Effector memory CD4-positive, alpha-beta T cell (primary cell): ENCODE results near the gene POPDC2.

Experiments
- DNase-seq, 3 donors: peaks; one replicate each; pipeline ENCODE4 v3.0.0-alpha.2; 2020
- H3K27ac ChIP-seq: 2 replicates; pipeline ENCODE4 v1.7.0; 2013; ENCODE audit warnings: mild to moderate bottlenecking, low read length, moderate library complexity; ENCODE audit not compliant: insufficient read depth, poor library complexity, severe bottlenecking
- H3K27me3 ChIP-seq: replicated peaks from 2 replicates; pipeline ENCODE4 v1.7.0; 2013; ENCODE audit warnings: mild to moderate bottlenecking, low read length; ENCODE audit not compliant: insufficient read depth, control insufficient read depth, poor library complexity, severe bottlenecking
- H3K36me3 ChIP-seq: 2 replicates; pipeline ENCODE4 v1.7.0; 2013; ENCODE audit warnings: mild to moderate bottlenecking, low read length, moderate library complexity; ENCODE audit not compliant: control insufficient read depth, insufficient read depth
- H3K4me1 ChIP-seq: 2 replicates; pipeline ENCODE4 v1.7.0; 2013; ENCODE audit warnings: low read length, mild to moderate bottlenecking; ENCODE audit not compliant: control insufficient read depth, insufficient read depth, poor library complexity, severe bottlenecking
- H3K4me3 ChIP-seq: 2 replicates; pipeline ENCODE4 v1.7.0; 2013; ENCODE audit warnings: low read length, low read depth, mild to moderate bottlenecking; ENCODE audit not compliant: insufficient read depth, poor library complexity, severe bottlenecking
- H3K9me3 ChIP-seq: 2 replicates; pipeline ENCODE4 v1.7.0; 2013; ENCODE audit warnings: mild to moderate bottlenecking, low read length, moderate library complexity; ENCODE audit not compliant: control insufficient read depth
- total RNA-seq, 3 donors: gene quantifications; one replicate each; lab custom pipeline; 2026; lab: John Stamatoyannopoulos, UW

Gene POPDC2
- 1.4 to 3.1 (median 3.0) reads per million in 3 donors for total RNA-seq

GRCh38 chr3:119660474-119661440, at the start of gene POPDC2:
TSS of gene POPDC2 (minus strand) at chr3:119660589. CDS start at chr3:119660423, 166 bp downstream.
- Histone ChIP-seq H3K27me3 (no peaks in the 10 kb centered on the region), H3K4me3 (no peak within 1 kb of the TSS), H3K27ac (no peak within 1 kb of the TSS), H3K9me3 (no peaks in the 10 kb centered on the region), H3K4me1 (no peaks in the 10 kb centered on the region), H3K36me3 (peaks cover 4% of the 10 kb centered on the region)
- no peak for DNase-seq

GRCh38 chr3:119703820-119704531, 43.6 kb upstream of the POPDC2 start:
- H3K27ac ChIP-seq = no peak overlapping the region
- no peak for DNase-seq
- peaks cover 4% of the 10 kb centered on the region for H3K4me1 ChIP-seq
- no peaks in the 10 kb centered on the region for H3K9me3 ChIP-seq
- no peak overlapping the region for H3K4me3 ChIP-seq
- no peaks in the 10 kb centered on the region for H3K27me3 ChIP-seq
- H3K36me3 ChIP-seq = no peaks in the 10 kb centered on the region

GRCh38 chr3:119702530-119703527, 42.4 kb upstream of the POPDC2 start, which contains the start of gene CFAP91:
TSS of gene CFAP91 (plus strand) at chr3:119703022. CDS start at chr3:119703099, 77 bp downstream.
- DNase-seq = peak; percentile 75 to 85 (median 82)
- Histone ChIP-seq H3K36me3 (no peaks in the 10 kb centered on the region), H3K4me1 (peaks cover 4% of the 10 kb centered on the region), H3K4me3 (peak within 1 kb of the TSS; percentile 67), H3K27me3 (no peaks in the 10 kb centered on the region), H3K27ac (peak within 1 kb of the TSS; percentile 2), H3K9me3 (no peaks in the 10 kb centered on the region)

DNA sequence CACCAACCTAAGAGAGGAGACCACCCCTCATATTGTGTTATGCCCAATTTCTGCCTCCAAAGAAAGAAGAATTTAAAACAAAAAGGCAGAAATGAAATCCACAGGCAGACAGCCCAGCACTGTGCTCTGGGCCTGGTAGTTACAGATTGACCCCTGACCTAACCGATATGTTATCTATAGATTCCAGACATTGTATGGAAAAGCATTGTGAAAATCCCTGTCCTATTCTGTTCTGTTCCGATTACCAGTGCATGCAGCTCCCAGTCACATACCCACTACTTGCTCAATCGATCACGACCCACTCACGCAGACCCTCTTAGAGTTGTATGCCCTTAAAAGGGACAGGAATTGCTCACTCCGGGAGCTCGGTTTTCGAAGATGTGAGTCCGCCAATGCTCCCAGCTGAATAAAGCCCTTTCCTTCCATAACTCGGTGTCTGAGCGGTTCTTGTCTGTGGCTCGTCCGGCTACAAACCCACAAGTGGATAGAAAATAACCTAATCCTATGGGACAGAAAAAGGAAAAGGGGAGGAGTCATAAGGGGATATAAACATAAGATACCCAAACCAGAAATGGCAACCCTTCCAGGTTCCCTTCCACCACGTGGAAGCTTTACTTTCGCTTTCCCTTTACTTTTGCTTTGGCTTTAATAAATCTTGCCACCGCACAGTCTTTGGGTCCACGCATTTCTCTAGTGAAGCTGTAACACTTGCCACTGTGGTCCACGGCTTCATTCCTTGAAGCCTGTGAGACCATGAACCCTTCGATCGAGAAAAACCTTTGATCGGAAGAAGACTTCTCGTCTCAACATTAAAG, 40.7 kb upstream of the POPDC2 start:
- Histone ChIP-seq H3K4me1 (peaks cover 4% of the 10 kb centered on the region), H3K36me3 (no peaks in the 10 kb centered on the region), H3K27me3 (no peaks in the 10 kb centered on the region), H3K4me3 (no peak overlapping the region), H3K27ac (peak overlapping the region; percentile 13), H3K9me3 (no peaks in the 10 kb centered on the region)
- no peak for DNase-seq

GRCh38 chr3:119700269-119700919, 40.0 kb upstream of the POPDC2 start:
- H3K4me3 ChIP-seq = no peak overlapping the region
- no peaks in the 10 kb centered on the region for H3K9me3 ChIP-seq
- H3K27me3 ChIP-seq = no peaks in the 10 kb centered on the region
- H3K36me3 ChIP-seq = no peaks in the 10 kb centered on the region
- H3K27ac ChIP-seq = peak overlapping the region; percentile 37
- peak in 2 of 3 donors; percentile 10 to 32 for DNase-seq
- H3K4me1 ChIP-seq = peaks cover 4% of the 10 kb centered on the region

GRCh38 chr3:119697394-119697793, 37.0 kb upstream of the POPDC2 start:
- Histone ChIP-seq H3K27me3 (no peaks in the 10 kb centered on the region), H3K27ac (no peak overlapping the region), H3K4me3 (no peak overlapping the region), H3K36me3 (no peaks in the 10 kb centered on the region), H3K9me3 (no peaks in the 10 kb centered on the region), H3K4me1 (peaks cover 1% of the 10 kb centered on the region)
- DNase-seq = no peak

DNA sequence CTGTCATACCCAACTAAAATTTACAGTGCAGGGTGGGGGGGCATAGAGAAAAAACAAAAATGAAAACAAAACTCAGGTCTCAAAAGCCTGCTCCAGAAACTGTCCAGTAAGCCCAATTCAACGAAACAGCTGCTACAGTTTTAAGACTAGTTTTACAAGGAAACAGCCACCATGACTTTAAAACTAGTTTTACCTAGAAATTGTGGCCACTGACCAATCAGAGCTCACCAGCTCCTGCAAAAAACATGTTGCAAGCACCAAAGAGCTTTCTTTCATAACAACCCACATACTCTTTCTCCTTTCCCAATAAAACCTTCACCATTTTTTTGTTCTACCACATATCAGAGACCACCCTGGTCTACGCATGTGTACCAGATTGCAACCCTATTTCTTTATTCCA, 35.1 kb upstream of the POPDC2 start:
- no peaks in the 10 kb centered on the region for H3K9me3 ChIP-seq
- H3K4me3 ChIP-seq = no peak overlapping the region
- DNase-seq = no peak
- H3K27ac ChIP-seq = no peak overlapping the region
- H3K36me3 ChIP-seq = no peaks in the 10 kb centered on the region
- no peaks in the 10 kb centered on the region for H3K27me3 ChIP-seq
- H3K4me1 ChIP-seq = no peaks in the 10 kb centered on the region

DNA sequence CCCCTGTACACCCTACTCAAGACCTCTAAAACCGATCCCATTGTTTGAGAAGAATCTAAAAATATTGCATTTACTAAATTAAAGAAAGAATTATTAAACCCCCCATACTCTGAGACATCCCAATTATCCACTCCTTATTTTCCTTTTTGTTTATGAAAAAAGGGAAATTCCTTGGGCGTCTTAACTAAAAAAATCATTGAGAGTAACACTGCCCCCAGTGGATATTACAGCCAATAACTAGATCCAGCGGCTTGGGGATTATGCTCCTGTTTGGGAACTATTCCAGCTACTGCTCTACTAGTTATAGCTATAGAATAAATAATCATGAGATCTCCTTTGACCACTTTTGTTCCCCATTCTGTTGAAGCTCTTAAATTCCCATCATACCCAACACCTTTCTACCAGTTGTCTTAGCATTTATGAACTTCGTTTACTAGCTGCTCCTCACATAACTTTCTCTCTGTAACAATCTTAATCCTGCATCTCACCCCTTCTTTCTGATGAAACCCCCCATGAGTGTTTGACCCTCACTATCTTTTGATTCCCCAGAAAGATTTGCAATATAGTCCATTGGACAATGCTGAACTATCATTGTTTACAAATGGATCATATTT, 29.8 kb upstream of the POPDC2 start:
- no peak overlapping the region for H3K4me3 ChIP-seq
- H3K27me3 ChIP-seq = no peaks in the 10 kb centered on the region
- no peaks in the 10 kb centered on the region for H3K9me3 ChIP-seq
- H3K36me3 ChIP-seq = no peaks in the 10 kb centered on the region
- H3K4me1 ChIP-seq = no peaks in the 10 kb centered on the region
- DNase-seq = no peak
- H3K27ac ChIP-seq = no peak overlapping the region
